GM23338 (cell line): Measurements from ENCODE around the gene BCKDK. TPM values are rescaled to one million over a fixed set of nuclear protein-coding genes. Genes with fewer than 3 reads are reported as not detected.
"Not testable (repeated sequence)": the region's sequence is repeated elsewhere in the genome, so short reads cannot be mapped to it uniquely, and the experiment has no call there.

Experiments
- ATAC-seq: fragments of 200-7000 bp; cut with Tn5 transposase; 3 replicates; pipeline ENCODE4 v1.9.1; 2020
- DNase-seq: peaks from one replicate; pipeline ENCODE4 v3.0.0-alpha.2; 2015; ENCODE audit warnings: low spot score
- H2AFZ ChIP-seq: fragments of 200-600 bp; sonication (generic); 2 replicates; pipeline ENCODE4 v1.8.0; 2016; ENCODE audit warnings: antibody characterized with exemption, mild to moderate bottlenecking, moderate library complexity
- H3F3A ChIP-seq: fragments of 200-600 bp; sonication (generic); replicated peaks from 2 replicates; pipeline ENCODE4 v1.8.0; 2017; ENCODE audit warnings: antibody characterized with exemption, mixed run types, low read depth
- H3K27ac ChIP-seq: fragments of 200-600 bp; sonication (generic); 2 replicates; pipeline ENCODE4 v1.6.1; 2016; ENCODE audit warnings: low read depth
- H3K27me3 ChIP-seq: fragments of 200-600 bp; sonication (generic); 2 replicates; pipeline ENCODE4 v1.8.0; 2016; ENCODE audit warnings: mild to moderate bottlenecking, mixed run types, moderate library complexity; ENCODE audit not compliant: insufficient read depth
- H3K36me3 ChIP-seq: fragments of 200-600 bp; sonication (generic); 2 replicates; pipeline ENCODE4 v1.8.0; 2016; ENCODE audit warnings: mild to moderate bottlenecking; ENCODE audit not compliant: insufficient read depth
- H3K4me1 ChIP-seq: fragments of 200-600 bp; sonication (generic); 2 replicates; pipeline ENCODE4 v1.8.0; 2016; ENCODE audit warnings: mild to moderate bottlenecking, moderate library complexity; ENCODE audit not compliant: insufficient read depth
- H3K4me2 ChIP-seq: fragments of 200-600 bp; sonication (generic); 2 replicates; pipeline ENCODE4 v1.7.1; 2017; ENCODE audit warnings: mixed run types
- H3K4me3 ChIP-seq: fragments of 200-600 bp; sonication (generic); 2 replicates; pipeline ENCODE4 v1.6.1; 2016; ENCODE audit warnings: mixed run types
- H3K79me2 ChIP-seq: fragments of 200-600 bp; sonication (generic); replicated peaks from 2 replicates; pipeline ENCODE4 v1.8.0; 2017; ENCODE audit warnings: mild to moderate bottlenecking; ENCODE audit not compliant: insufficient read depth
- H3K9me2 ChIP-seq: fragments of 200-600 bp; sonication (generic); 2 replicates; pipeline ENCODE4 v1.8.0; 2017; ENCODE audit not compliant: insufficient read depth
- H4K20me1 ChIP-seq: fragments of 200-600 bp; sonication (generic); replicated peaks from 2 replicates; pipeline ENCODE4 v1.8.0; 2017; ENCODE audit warnings: mild to moderate bottlenecking; ENCODE audit not compliant: insufficient read depth
- H3K27ac Mint-ChIP-seq: 2 replicates; pipeline ENCODE4 v1.8.0; 2020; ENCODE audit warnings: inconsistent platforms, mild to moderate bottlenecking, moderate library complexity, mixed read lengths
- H3K27me3 Mint-ChIP-seq: 3 replicates; pipeline ENCODE4 v1.8.0; 2022; ENCODE audit warnings: low read depth, mild to moderate bottlenecking, moderate library complexity, mixed read lengths, inconsistent platforms; ENCODE audit not compliant: insufficient read depth, poor library complexity
- H3K36me3 Mint-ChIP-seq: 3 replicates; pipeline ENCODE4 v1.8.0; 2021; ENCODE audit warnings: low read depth, mild to moderate bottlenecking, inconsistent platforms, moderate library complexity, mixed read lengths
- H3K4me1 Mint-ChIP-seq: 3 replicates; pipeline ENCODE4 v1.8.0; 2020; ENCODE audit warnings: mild to moderate bottlenecking, inconsistent platforms, mixed read lengths
- H3K4me3 Mint-ChIP-seq: 3 replicates; pipeline ENCODE4 v1.8.0; 2021; ENCODE audit warnings: moderate library complexity, mild to moderate bottlenecking, inconsistent platforms, mixed read lengths
- H3K9me3 Mint-ChIP-seq: 3 replicates; pipeline ENCODE4 v1.8.0; 2020; ENCODE audit warnings: moderate library complexity, mild to moderate bottlenecking, inconsistent platforms, mixed read lengths
- polyA plus RNA-seq: library from polyadenylated mRNA; unstranded; fragments of >200 nt; fragmentation: Nextera tagmentation; extraction: Ambion mirVana; gene quantifications from 2 replicates; pipeline ENCODE4 v1.2.1, GENCODE V29; 2016
- total RNA-seq: library from RNA; depleted of rRNA; stranded (reverse); fragments of >200 nt; shearing (Covaris generic); gene quantifications from 2 replicates; pipeline ENCODE4 v1.2.3, GENCODE V29; 2014
- TF ChIP-seq, protein P1 (sequence below): fragments of 250-450 bp; sonication (Bioruptor Pico); IDR thresholded peaks from 2 replicates; pipeline ENCODE4 v1.5.0; 2020; ENCODE audit warnings: mild to moderate bottlenecking, moderate library complexity
- TF ChIP-seq, protein P2 (sequence below): IDR thresholded peaks from one replicate; pipeline ENCODE4 v1.6.1; 2018; ENCODE audit warnings: antibody characterized with exemption; ENCODE audit not compliant: unreplicated experiment

BCKDK gene
- total and polyA plus RNA-seq, 2 experiments from 2014 or later, result 36.1 to 58.9 TPM

DNA sequence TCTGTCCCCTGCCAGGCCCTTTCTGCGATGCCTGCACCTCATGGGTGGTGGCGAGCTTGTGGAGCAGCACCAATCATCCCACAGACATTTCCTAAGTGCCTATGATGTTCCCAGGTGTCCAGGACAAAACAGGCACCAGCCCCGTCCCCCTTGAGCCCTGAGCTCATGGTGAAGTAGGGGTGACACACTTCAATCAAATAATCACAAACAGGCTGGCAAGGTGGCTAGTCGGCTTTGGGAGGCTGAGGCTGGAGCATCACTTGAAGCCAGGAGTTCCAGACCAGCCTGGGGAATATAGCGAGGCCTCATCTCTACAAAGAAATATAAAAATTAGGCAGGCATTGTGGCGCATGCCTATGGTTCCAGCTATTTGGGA lies 28.1 kb downstream of the BCKDK start (continued):
- TF ChIP-seq, protein P1, sequence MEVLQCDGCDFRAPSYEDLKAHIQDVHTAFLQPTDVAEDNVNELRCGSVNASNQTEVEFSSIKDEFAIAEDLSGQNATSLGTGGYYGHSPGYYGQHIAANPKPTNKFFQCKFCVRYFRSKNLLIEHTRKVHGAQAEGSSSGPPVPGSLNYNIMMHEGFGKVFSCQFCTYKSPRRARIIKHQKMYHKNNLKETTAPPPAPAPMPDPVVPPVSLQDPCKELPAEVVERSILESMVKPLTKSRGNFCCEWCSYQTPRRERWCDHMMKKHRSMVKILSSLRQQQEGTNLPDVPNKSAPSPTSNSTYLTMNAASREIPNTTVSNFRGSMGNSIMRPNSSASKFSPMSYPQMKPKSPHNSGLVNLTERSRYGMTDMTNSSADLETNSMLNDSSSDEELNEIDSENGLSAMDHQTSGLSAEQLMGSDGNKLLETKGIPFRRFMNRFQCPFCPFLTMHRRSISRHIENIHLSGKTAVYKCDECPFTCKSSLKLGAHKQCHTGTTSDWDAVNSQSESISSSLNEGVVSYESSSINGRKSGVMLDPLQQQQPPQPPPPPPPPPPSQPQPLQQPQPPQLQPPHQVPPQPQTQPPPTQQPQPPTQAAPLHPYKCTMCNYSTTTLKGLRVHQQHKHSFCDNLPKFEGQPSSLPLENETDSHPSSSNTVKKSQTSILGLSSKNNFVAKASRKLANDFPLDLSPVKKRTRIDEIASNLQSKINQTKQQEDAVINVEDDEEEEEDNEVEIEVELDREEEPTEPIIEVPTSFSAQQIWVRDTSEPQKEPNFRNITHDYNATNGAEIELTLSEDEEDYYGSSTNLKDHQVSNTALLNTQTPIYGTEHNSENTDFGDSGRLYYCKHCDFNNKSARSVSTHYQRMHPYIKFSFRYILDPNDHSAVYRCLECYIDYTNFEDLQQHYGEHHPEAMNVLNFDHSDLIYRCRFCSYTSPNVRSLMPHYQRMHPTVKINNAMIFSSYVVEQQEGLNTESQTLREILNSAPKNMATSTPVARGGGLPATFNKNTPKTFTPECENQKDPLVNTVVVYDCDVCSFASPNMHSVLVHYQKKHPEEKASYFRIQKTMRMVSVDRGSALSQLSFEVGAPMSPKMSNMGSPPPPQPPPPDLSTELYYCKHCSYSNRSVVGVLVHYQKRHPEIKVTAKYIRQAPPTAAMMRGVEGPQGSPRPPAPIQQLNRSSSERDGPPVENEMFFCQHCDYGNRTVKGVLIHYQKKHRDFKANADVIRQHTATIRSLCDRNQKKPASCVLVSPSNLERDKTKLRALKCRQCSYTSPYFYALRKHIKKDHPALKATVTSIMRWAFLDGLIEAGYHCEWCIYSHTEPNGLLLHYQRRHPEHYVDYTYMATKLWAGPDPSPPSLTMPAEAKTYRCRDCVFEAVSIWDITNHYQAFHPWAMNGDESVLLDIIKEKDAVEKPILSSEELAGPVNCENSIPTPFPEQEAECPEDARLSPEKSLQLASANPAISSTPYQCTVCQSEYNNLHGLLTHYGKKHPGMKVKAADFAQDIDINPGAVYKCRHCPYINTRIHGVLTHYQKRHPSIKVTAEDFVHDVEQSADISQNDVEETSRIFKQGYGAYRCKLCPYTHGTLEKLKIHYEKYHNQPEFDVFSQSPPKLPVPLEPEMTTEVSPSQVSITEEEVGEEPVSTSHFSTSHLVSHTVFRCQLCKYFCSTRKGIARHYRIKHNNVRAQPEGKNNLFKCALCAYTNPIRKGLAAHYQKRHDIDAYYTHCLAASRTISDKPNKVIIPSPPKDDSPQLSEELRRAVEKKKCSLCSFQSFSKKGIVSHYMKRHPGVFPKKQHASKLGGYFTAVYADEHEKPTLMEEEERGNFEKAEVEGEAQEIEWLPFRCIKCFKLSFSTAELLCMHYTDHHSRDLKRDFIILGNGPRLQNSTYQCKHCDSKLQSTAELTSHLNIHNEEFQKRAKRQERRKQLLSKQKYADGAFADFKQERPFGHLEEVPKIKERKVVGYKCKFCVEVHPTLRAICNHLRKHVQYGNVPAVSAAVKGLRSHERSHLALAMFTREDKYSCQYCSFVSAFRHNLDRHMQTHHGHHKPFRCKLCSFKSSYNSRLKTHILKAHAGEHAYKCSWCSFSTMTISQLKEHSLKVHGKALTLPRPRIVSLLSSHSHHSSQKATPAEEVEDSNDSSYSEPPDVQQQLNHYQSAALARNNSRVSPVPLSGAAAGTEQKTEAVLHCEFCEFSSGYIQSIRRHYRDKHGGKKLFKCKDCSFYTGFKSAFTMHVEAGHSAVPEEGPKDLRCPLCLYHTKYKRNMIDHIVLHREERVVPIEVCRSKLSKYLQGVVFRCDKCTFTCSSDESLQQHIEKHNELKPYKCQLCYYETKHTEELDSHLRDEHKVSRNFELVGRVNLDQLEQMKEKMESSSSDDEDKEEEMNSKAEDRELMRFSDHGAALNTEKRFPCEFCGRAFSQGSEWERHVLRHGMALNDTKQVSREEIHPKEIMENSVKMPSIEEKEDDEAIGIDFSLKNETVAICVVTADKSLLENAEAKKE, result no peak
- TF ChIP-seq, protein P2, sequence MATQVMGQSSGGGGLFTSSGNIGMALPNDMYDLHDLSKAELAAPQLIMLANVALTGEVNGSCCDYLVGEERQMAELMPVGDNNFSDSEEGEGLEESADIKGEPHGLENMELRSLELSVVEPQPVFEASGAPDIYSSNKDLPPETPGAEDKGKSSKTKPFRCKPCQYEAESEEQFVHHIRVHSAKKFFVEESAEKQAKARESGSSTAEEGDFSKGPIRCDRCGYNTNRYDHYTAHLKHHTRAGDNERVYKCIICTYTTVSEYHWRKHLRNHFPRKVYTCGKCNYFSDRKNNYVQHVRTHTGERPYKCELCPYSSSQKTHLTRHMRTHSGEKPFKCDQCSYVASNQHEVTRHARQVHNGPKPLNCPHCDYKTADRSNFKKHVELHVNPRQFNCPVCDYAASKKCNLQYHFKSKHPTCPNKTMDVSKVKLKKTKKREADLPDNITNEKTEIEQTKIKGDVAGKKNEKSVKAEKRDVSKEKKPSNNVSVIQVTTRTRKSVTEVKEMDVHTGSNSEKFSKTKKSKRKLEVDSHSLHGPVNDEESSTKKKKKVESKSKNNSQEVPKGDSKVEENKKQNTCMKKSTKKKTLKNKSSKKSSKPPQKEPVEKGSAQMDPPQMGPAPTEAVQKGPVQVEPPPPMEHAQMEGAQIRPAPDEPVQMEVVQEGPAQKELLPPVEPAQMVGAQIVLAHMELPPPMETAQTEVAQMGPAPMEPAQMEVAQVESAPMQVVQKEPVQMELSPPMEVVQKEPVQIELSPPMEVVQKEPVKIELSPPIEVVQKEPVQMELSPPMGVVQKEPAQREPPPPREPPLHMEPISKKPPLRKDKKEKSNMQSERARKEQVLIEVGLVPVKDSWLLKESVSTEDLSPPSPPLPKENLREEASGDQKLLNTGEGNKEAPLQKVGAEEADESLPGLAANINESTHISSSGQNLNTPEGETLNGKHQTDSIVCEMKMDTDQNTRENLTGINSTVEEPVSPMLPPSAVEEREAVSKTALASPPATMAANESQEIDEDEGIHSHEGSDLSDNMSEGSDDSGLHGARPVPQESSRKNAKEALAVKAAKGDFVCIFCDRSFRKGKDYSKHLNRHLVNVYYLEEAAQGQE, result no peak

GRCh38 chr16:31136822-31137499 lies 28.8 kb downstream of the BCKDK start:
- not testable (repeated sequence) for H3K9me3 Mint-ChIP-seq, H3K27ac ChIP-seq, DNase-seq, ATAC-seq, H3K79me2 ChIP-seq, H3K36me3 ChIP-seq, H3K27ac Mint-ChIP-seq, H3F3A ChIP-seq, H2AFZ ChIP-seq, H3K4me3 Mint-ChIP-seq, H3K4me3 ChIP-seq, H3K4me2 ChIP-seq, H3K9me2 ChIP-seq, H4K20me1 ChIP-seq, H3K27me3 ChIP-seq
- H3K4me1 ChIP-seq, result peaks cover 35% of the 10 kb centered on the region
- peaks cover 22% of the 10 kb centered on the region for H3K36me3 Mint-ChIP-seq
- H3K27me3 Mint-ChIP-seq, result peaks cover 34% of the 10 kb centered on the region
- peaks cover 65% of the 10 kb centered on the region for H3K4me1 Mint-ChIP-seq
